ENCODE results near the gene STK26. TPM values are rescaled to one million over a fixed set of nuclear protein-coding genes. Genes with fewer than 3 reads are reported as not detected.

STK26 gene
- total RNA-seq, 4 donors from 2014 or later = 65.9 to 137 (median 111) TPM

- H3K4me3 ChIP-seq = no peak overlapping the region
- H3K36me3 ChIP-seq = no peaks in the 10 kb centered on the region
- DNase-seq = no peak
- TF ChIP-seq CTCF (IDR thresholded peaks at IDR 0.05) (no peak), POLR2A (IDR thresholded peaks at IDR 0.05) (no peak)
- intact Hi-C loops (cut with DNase I; ENCODE audit: low total_unique reads) = no loop called here
- peaks cover 0 to 5% of the 10 kb centered on the region in 2 donors for H3K4me1 ChIP-seq
- H3K27ac ChIP-seq = peak overlapping the region; percentile 48 to 53
- no peaks in the 10 kb centered on the region for H3K27me3 ChIP-seq
- no peaks in the 10 kb centered on the region for H3K9me3 ChIP-seq
Observed at GRCh38 chrX:132059973-132060540, 37.0 kb downstream of the STK26 start.

GRCh38 chrX:132063334-132063733, 40.2 kb downstream of the STK26 start:
- Histone ChIP-seq H3K4me1 (peaks cover 0 to 5% of the 10 kb centered on the region in 2 donors), H3K36me3 (no peaks in the 10 kb centered on the region), H3K27me3 (no peaks in the 10 kb centered on the region), H3K27ac (no peak overlapping the region), H3K4me3 (no peak overlapping the region), H3K9me3 (no peaks in the 10 kb centered on the region)
- intact Hi-C loops (cut with DNase I; ENCODE audit: low total_unique reads) = no loop called here
- TF ChIP-seq POLR2A (IDR thresholded peaks at IDR 0.05) = no peak
- TF ChIP-seq CTCF (IDR thresholded peaks at IDR 0.05) = no peak
- DNase-seq = no peak

GRCh38 chrX:132063862-132064261, 40.8 kb downstream of the STK26 start:
- intact Hi-C loops (cut with DNase I; ENCODE audit: low total_unique reads) = no loop called here
- TF ChIP-seq CTCF (IDR thresholded peaks at IDR 0.05) = no peak
- TF ChIP-seq POLR2A (IDR thresholded peaks at IDR 0.05) = no peak
- peaks cover 0 to 5% of the 10 kb centered on the region in 2 donors for H3K4me1 ChIP-seq
- H3K36me3 ChIP-seq = no peaks in the 10 kb centered on the region
- H3K9me3 ChIP-seq = no peaks in the 10 kb centered on the region
- no peak overlapping the region for H3K27ac ChIP-seq
- DNase-seq = no peak
- no peaks in the 10 kb centered on the region for H3K27me3 ChIP-seq
- no peak overlapping the region for H3K4me3 ChIP-seq

- no peak overlapping the region for H3K4me3 ChIP-seq
- TF ChIP-seq CTCF (IDR thresholded peaks at IDR 0.05) (no peak), POLR2A (IDR thresholded peaks at IDR 0.05) (no peak)
- no peaks in the 10 kb centered on the region for H3K36me3 ChIP-seq
- intact Hi-C loops (cut with DNase I; ENCODE audit: low total_unique reads) = no loop called here
- no peaks in the 10 kb centered on the region for H3K4me1 ChIP-seq
- no peaks in the 10 kb centered on the region for H3K9me3 ChIP-seq
- no peak for DNase-seq
- H3K27me3 ChIP-seq = peaks cover 0 to 10% of the 10 kb centered on the region in 2 donors
- no peak overlapping the region for H3K27ac ChIP-seq
Observed at GRCh38 chrX:132068405-132068804, 45.3 kb downstream of the STK26 start.

- Histone ChIP-seq H3K36me3 (no peaks in the 10 kb centered on the region), H3K9me3 (no peaks in the 10 kb centered on the region), H3K27me3 (peaks cover 0 to 23% of the 10 kb centered on the region in 2 donors), H3K27ac (no peak overlapping the region), H3K4me1 (no peaks in the 10 kb centered on the region), H3K4me3 (no peak overlapping the region)
- intact Hi-C loops (cut with DNase I; ENCODE audit: low total_unique reads) = no loop called here
- DNase-seq = no peak
- no peak for TF ChIP-seq POLR2A (IDR thresholded peaks at IDR 0.05)
- TF ChIP-seq CTCF (IDR thresholded peaks at IDR 0.05) = peak in 3 of 4 experiments; percentile 8 to 20 (median 19)
Observed at GRCh38 chrX:132071254-132071653, 48.2 kb downstream of the STK26 start.

Data from uterus (tissue), 4 donors.